AG04449 (cell line): ENCODE measurements around the gene INKA2.

Experiments used
- CTCF ChIA-PET: fragments of 350-600 bp; formaldehyde crosslinking; extraction: SDS; loops from one replicate; lab custom pipeline; 2021; ENCODE audit warnings: antibody characterized with exemption; lab: Yijun Ruan, JAX
- POLR2A ChIA-PET: fragments of 400-600, 350-600 bp; formaldehyde crosslinking; extraction: SDS; loops from one replicate; lab custom pipeline; 2020; ENCODE audit warnings: antibody characterized with exemption, inconsistent platforms; lab: Yijun Ruan, JAX
- DNase-seq: peaks from one replicate; pipeline ENCODE4 v3.0.0-alpha.2; 2010; ENCODE audit warnings: low read depth, low spot score
- H3K4me3 ChIP-seq: 2 replicates; pipeline ENCODE4 v1.5.1; 2011; ENCODE audit warnings: low read depth, mild to moderate bottlenecking, control low read depth, low read length
- CTCF ChIP-seq: IDR thresholded peaks from one replicate; pipeline ENCODE4 v1.5.1; 2011; ENCODE audit warnings: mild to moderate bottlenecking, moderate library complexity, low read length, control low read depth, inconsistent platforms; ENCODE audit not compliant: insufficient read depth; ENCODE audit errors: missing control alignments

Gene INKA2

GRCh38 chr1:111734426-111734825 lies 4.8 kb downstream of the INKA2 start:
- DNase-seq, result no peak
- ChIA-PET POLR2A (no interaction called here), CTCF (interaction anchor here (2.9 to 10.1 kb wide), 4 partner anchors 13 to 35 kb away, joined by 12 to 130 read pairs (median 68); no protein-coding TSS in a partner anchor)
- H3K4me3 ChIP-seq, result no peak overlapping the region
- TF ChIP-seq CTCF, result no peak

GRCh38 chr1:111733992-111734341 lies 5.2 kb downstream of the INKA2 start:
- DNase-seq, result no peak
- ChIA-PET CTCF (interaction anchor here (1.4 to 10.1 kb wide), 5 partner anchors 14 to 227 kb away, joined by 4 to 130 read pairs (median 22); no protein-coding TSS in a partner anchor), POLR2A (no interaction called here)
- TF ChIP-seq CTCF, result no peak
- no peak overlapping the region for H3K4me3 ChIP-seq

GRCh38 chr1:111733183-111733991 lies 5.8 kb downstream of the INKA2 start:
- no peak overlapping the region for H3K4me3 ChIP-seq
- ChIA-PET POLR2A (no interaction called here), CTCF (interaction anchor here (0.5 to 10.1 kb wide), 7 partner anchors 14 to 227 kb away, joined by 3 to 130 read pairs (median 4); no protein-coding TSS in a partner anchor)
- no peak for TF ChIP-seq CTCF
- DNase-seq, result no peak

DNA sequence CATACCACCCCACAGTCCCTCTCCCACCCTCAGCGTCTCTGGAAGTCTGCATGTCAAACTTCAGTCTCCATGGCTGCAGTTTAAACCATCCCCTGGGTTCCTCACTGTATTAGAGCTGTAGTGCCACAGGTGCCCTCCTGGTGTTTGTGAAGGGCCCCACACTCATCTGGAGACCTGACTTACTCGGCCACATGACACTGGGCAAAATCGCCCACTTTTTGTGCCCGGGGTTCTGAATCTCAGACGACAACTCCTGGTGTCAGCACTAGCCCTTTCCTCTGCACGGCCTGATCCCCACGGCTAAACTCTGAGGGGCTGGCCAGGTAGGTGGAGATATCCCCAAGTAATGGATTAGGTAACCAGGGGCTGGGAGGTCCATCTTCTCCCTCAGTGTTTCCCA lies 6.5 kb downstream of the INKA2 start:
- ChIA-PET POLR2A (no interaction called here), CTCF (interaction anchor here (0.5 to 10.1 kb wide), 6 partner anchors 15 to 226 kb away, joined by 3 to 130 read pairs (median 4); no protein-coding TSS in a partner anchor)
- no peak overlapping the region for H3K4me3 ChIP-seq
- TF ChIP-seq CTCF, result no peak
- no peak for DNase-seq

DNA sequence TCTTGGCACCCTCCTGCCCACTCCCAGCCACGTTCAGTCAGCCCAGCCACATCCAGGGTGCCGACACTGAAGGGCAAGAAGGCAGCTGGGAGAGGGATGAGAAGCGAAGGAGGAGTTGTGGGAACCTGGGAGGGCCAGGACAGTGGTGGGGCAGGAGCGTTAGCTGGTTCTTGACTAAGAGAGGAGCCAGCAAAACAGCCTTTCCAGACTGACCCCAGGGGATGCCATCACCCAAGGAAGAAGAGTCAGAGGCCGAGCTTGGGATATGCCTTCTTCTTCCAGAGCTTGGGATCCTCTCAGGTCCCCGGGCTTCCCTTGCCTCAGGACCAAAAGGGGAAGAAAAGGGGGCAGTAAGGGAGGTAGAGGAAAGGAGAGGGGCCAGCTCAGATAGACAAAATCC lies 7.2 kb downstream of the INKA2 start:
- ChIA-PET POLR2A (no interaction called here), CTCF (interaction anchor here (0.7 to 10.1 kb wide), 7 partner anchors 11 to 224 kb away, joined by 3 to 130 read pairs (median 5); no protein-coding TSS in a partner anchor)
- no peak overlapping the region for H3K4me3 ChIP-seq
- TF ChIP-seq CTCF, result no peak
- DNase-seq, result no peak

- CTCF ChIA-PET, result interaction anchor here (1.1 to 10.1 kb wide), 3 partner anchors 10 to 38 kb away, joined by 5 to 130 read pairs (median 8); no protein-coding TSS in a partner anchor
- no peak for TF ChIP-seq CTCF
- no peak for DNase-seq
- no peak overlapping the region for H3K4me3 ChIP-seq
- POLR2A ChIA-PET, result no interaction called here
Observed at GRCh38 chr1:111730706-111731105, 8.5 kb downstream of the INKA2 start.
